UCSD-AML1 (cell line): Measurements from ENCODE around the gene MARCHF2.
"Not testable (repeated sequence)": the region's sequence is repeated elsewhere in the genome, so short reads cannot be mapped to it uniquely, and the experiment has no call there.

Experiments
- DNase-seq: peaks from one replicate; lab custom pipeline; 2025; ENCODE audit not compliant: unreplicated experiment; lab: John Stamatoyannopoulos, UW

The MARCHF2 gene

GRCh38 chr19:8404391-8405151 lies 8.5 kb upstream of the MARCHF2 start:
- DNase-seq = no peak

DNA sequence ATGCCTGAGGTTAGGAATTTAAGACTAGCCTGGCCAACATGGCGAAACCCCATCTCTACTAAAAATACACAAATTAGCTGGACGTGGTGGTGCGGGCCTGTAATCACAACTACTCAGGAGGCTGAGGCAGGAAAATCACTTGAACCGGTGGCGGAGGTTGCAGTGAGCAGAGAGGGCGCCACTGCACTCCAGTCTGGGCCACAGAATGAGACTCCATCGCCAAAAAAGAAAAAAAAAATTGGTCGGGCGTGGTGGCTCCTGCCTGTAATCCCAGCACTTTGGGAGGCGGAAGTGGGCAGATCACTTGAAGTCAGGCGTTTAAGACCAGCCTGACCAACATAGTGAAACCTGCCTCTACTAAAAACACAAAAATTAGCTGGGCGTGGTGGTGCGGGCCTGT lies 2.4 kb upstream of the MARCHF2 start:
- DNase-seq = not testable (repeated sequence)

DNA sequence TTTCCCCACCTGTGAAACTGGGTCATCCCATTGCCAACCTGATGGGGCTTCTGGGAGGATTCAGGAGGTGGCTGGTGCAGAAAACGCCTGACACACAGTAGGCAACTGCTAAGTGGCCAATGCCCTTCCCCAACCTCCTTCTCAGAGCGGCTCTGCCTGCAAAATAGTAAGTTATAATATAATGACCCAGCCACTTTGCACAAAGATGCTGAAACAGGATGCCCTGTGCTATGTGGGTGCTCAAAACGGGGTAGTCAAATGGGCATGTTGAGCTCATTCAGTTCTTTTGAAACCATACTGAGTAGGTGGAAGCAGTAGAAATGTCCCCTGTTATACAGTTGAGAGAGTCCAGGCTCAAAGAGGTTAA lies 507 bp downstream of the MARCHF2 start:
- no peak for DNase-seq

DNA sequence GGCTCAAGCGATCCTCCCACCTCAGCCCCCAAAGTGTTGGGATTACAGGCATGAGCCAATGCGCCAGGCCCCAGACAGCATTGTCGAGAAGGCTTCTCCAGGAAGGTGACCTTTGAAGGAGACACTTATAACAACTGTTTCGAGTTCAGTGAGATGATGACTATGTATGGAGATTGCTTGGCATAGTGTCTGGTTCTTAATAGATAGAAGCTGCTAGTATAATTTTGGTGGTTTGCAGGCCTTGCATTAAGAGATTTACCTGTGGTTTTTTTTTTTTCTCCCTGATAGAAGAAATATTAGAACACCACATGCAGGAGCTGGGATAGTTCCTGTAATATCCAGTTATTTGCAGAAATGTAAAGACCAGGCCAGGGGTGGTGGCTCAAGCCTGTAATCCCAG lies 3.7 kb downstream of the MARCHF2 start:
- DNase-seq = no peak

DNA sequence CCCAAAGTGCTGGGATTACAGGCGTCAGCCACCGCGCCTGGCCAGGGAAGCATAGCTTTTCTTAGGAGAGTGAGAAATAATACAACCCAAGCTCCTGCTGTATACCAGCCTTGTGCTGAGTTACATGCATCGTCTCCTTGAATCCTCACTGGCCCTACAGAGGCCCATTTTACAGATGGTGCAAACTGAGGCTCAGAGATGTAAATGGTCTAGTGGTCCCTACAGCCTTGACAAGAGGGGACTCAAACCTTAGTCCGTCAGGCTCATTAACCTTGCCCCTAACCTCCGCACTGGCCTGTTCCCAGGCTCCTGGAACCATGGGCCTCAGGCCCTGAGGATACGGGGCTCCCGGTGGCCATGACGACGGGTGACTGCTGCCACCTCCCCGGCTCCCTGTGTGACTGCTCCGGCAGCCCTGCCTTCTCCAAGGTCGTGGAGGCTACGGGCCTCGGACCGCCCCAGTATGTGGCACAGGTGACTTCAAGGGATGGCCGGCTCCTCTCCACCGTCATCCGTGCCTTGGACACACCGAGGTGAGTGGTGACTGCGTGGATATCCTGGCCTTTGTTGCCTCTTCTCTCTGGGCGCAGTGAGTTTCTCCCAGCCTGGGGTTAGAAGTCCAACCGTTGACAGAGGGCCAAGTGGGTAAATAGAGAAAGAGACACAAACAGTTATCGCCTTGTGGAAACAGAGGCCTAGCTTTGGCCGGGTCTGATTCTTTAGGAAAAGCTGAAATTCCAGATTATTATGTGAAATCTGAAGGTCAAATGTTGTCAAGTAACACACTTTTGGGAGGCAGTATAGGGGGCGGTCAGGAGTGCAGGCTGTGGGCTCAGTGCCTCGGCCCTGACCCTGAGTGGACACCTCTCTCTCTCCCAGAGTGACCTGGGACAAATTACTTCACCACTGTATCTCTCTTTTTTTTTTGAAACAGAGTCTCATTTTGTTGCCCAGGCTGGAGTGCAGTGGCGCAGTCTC lies 8.7 kb downstream of the MARCHF2 start:
- no peak for DNase-seq

DNA sequence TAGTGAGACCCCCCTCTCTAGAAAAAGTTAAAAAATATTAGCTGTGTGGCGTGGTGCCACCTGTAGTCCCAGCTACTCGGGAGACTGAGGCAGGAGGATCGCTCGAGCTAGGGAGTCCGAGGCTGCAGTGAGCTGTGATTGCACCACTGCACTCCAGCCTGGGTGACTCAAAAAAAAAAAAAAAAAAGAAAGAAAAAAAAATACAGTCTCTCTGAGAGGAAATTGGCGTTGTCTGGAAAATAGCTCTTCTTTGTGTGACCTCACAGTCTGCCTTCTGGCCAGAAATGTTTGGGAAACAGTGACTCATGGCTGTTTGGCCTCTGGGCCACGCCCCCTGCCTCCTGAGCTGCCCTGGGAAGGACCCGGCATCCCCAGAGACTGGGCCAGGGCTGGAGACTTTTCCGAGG lies 10.7 kb downstream of the MARCHF2 start:
- peak; percentile 78 for DNase-seq

- not testable (repeated sequence) for DNase-seq
These were observed 12.2 kb downstream of the MARCHF2 start for GRCh38 chr19:8425331-8425730.

GRCh38 chr19:8426283-8426682 lies 13.2 kb downstream of the MARCHF2 start:
- no peak for DNase-seq

DNA sequence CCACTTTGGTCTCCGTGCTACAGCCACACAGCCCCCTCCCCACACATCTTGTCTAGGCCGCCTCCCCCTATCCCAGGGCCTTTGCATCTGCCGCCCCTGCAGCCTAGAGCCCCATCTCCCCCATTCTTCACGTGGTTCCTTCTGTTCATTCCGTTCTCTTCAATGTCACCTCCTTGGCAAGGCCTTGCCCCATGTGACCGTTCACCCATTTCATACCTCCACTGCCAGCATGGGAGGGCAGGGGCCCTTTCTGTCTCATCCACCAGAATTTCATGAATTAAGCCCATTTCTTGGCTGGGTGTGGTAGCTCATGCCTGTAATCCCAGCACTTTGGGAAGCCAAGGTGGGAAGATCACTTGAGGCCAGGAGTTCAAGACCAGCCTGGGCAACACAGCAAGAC lies 15.9 kb downstream of the MARCHF2 start:
- no peak for DNase-seq

GRCh38 chr19:8429826-8430225 lies 16.7 kb downstream of the MARCHF2 start:
- no peak for DNase-seq

- DNase-seq = no peak
These were observed 17.5 kb downstream of the MARCHF2 start for GRCh38 chr19:8430650-8431049.

- no peak for DNase-seq
These were observed 25.1 kb downstream of the MARCHF2 start for GRCh38 chr19:8438236-8438635.

DNA sequence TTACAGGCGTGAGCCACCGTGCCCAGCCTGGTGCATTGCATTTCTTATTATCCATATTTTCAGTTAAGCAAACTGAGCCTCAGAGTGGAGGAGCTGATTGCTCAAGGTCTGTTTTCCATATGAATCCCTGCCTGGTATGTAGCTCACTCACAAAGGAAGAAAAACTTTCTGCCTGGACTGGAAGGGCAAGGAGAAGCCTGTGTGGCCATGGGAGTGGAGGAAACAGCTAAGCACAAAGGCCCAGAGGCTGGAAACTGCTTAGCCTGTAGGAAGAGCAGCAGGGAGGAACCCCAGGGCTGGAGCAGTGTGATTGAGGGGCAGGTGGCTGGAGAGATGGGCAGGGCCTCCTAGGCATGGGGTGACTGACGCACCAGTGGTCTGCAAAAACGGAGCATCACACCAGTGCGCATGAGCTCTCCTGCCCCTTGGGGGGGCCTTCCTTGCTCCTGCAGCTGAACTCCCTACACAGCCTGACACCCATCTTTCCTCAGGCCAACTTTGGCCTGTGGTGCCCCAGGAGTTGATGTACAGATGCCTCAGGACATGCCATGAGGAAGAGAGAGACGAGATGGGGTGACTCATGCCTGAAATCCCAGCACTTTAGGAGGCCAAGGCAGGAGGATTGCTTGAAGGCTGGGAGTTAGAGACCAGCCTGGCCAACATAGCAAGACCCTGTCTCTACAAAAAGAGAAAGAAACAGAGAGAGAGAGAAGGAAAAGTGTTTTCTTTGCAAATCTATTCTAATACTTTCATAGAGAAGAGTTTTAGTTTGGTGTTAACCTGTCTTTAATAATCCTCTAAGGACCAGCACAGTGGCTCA lies 28.8 kb downstream of the MARCHF2 start:
- DNase-seq = no peak

DNA sequence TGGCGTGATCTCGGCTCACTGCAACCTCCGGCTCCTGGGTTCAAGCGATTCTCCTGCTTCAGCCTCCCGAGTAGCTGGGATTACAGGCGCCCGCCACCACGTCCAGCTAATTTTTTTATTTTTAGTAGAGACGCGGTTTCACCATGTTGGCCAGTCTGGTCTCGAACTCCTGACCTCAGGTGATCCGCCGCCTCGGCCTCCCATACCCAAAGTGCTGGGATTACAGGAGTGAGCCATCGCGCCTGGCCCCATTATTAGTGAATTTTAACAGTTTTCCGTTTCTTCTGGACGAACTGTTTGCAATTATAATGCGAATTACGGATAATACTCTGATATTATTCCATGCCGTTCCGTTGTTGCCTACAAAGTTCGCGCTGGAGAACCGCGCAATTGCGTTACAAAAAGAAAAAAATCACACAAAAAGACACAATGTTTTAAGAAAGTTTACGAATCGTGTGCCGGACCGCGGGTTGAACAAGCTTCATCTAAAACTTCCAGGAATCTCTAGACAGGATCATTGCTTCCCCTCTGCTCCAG lies 31.1 kb downstream of the MARCHF2 start:
- DNase-seq = not testable (repeated sequence)

DNA sequence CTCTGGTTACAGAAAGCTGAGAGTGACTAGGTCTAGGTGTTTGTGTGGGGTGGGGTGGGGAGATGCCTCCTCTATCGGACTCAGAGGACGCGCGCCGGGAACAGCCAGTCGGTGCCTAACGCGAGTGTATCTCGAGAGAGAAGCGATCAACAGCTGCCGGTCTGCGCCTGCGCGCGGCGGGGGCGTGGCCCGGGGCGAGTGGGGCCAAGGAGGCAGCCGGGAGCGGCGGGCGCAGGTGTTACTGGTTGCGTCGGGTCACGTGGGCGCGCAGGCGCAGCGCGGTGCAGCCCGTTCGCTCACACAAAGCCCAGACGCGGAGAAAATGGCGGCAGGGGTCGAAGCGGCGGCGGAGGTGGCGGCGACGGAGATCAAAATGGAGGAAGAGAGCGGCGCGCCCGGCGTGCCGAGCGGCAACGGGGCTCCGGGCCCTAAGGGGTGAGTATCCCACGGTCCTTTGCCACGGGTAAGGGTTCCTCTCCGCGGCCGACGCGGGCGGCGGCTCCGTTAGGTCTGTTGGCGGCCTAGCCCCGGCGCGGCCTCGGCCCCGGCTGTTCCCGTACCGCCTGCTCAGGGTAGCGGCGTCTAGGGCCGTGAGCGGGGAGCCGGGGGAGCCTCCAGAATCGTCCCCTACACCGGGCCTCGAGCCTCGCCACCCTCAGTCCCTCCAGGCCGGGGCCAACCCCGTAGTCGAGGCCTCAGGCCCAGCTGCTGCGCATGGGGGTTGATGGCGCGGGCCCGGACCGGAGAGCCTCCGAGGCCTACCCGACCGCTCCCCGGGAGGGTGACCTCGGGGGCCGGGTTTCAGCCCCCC lies 31.8 kb downstream of the MARCHF2 start, which contains the start of gene HNRNPM:
HNRNPM (plus strand) TSS at position 299 of the 811 bp plus-strand sequence; CDS start at position 323, 24 bp downstream.
- peak; percentile 100 for DNase-seq

DNA sequence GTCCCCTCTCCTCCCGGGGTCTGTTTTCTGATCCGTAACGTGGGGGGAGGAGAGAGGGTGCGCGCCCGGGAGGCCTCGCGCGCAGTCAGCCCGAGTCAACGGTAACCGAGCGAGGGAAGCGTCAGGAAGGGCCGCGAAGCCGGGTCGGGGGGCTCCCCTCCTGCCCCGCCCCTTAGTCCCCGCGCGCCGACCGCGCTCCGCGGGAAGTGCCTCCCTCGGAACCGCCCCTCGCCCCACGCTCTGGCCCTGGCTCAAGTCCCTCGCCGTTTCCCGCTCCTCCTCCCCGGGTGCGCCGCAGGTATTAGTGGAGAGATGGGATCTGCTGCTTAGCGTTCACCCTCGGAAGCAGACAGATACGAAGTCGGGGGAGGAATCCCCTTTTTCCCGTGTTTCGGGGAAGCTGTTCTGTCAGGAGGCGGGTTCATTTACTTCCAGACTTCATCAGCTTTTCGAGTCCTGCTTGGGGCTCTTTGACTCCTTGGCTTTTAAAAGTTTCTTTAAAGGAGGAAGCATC lies 32.4 kb downstream of the MARCHF2 start:
- peak; percentile 49 for DNase-seq

GRCh38 chr19:8446061-8446709 lies 33.1 kb downstream of the MARCHF2 start:
- no peak for DNase-seq

- DNase-seq = no peak
These were observed 36.7 kb downstream of the MARCHF2 start for GRCh38 chr19:8449830-8450229.

GRCh38 chr19:8451377-8451776 lies 38.3 kb downstream of the MARCHF2 start:
- DNase-seq = no peak
